Globus pallidus (tissue), 1 donor: ENCODE measurements around the gene TP53BP2.

ENCODE experiments used
- DNase-seq: peaks from one replicate; pipeline ENCODE4 v3.0.0-alpha.2; 2015; ENCODE audit warnings: low spot score

The TP53BP2 gene

DNA sequence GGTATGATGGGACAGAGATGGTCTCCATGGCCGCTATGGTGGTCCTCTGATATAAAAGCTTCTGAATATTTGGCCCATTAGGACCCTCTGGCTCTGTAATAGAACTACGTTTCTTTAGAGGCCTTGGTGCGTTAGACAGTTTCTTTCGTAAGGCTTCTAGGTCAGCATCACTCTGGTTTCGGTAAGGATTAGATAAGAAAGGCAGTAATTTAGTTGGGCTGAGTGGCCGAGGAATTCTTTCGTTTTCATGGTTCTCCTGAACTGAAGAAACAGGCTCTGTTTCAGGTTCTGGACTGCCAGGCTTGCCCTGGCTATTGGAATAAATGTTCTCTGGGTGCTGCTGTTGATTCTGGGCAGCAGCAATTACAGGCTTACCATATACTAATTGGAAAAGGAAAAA lies 49.5 kb downstream of the TP53BP2 start:
- no peak for DNase-seq

DNA sequence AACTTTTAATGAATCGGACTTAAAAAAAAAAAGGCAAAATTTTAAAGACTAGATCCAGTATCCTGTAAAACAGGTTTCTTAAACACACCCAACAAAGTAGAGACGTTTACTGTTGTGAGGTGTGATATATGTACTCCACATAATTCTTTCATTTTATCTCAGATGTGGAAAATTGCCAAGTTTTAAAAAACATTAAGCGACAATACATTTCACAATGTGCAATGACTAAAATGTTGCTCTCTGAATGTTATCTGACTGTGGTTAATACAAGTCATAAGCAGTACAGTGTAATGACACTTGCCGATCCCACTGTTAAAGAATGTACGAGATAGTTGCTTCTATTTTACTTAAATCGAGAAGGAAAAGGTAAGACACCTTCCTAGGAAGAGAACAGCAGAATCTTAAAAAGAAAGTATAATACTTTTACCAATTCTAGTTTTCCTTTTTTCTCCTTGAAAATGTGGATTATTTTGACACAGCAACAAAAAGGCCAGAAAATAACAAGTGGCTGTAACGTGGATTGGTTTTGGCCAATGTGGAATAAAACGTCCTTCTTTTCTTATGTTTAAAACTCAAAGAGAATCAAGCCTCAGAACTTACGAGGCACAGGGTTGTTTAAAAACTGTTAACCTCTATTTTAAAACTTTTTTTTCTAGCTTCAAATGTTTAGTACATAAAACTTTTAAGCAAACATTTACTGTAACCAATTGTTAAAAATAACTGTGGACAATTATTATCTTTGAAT lies 51.4 kb downstream of the TP53BP2 start:
- DNase-seq: no peak

DNA sequence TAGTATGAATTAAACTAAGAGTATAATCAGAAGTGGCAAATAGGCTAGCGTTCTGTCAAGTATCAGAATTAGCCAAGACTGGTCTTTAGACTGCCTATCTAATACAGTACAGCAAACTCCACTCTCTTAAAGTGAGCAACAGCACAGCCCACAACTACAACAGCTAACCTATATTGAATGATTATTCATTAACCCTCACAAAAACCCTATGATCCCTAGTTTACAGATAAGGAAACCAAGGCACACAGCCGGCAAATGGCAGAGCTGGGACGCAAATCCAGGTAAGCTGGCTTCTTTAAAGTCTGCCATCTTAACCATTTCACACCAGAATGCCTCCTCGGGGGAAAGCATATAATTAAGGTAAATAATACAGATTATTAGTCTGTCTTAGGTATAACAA lies 52.0 kb downstream of the TP53BP2 start:
- DNase-seq: no peak

DNA sequence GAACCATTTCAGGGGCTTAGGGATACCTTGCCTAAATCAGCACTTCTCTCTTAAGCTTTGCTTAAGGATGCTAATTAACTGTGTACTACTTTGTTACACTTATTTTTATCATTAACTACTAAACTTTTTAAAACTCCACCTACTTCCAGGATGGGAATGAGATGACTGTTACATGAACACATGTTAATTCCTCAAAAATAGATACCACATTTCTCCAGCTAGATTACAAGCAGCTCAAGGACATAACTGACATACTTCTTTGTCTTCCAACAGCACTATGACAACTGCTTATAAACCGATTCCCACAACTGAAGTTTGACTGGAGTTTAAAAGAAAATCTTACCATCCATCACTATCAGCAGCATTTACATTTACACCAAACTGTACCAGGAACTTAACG lies 53.7 kb downstream of the TP53BP2 start:
- DNase-seq: no peak

DNA sequence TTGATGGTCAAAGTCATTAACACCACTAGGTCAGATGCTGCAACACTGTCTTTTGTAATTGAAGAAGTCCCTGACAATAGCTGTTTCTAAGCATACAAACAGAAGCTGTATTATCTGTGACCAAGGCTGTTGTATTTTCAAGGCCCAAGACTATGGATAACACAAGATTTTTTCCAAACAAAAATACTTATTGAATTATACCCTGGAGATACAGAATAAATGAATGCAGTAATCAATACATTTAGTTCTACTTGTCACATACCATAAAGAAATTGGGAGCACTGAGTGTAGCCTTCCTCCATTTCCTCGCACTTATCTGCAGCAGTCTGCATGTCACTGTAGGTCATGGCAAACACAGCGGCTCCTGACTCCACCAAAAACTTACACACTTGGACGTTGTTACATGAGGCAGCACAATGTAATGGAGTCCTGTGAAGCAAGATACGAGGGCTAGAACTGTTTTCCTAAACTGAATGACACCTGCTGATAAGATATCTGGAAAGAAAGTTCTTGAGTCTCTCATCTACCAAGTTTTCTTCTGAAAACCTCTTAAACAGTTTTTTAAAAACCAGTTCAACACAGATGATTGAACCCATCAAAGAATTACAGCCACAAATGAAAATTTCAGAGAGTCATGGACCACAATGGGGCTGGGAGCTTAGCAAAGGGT lies 56.9 kb downstream of the TP53BP2 start:
- peak; percentile 85 for DNase-seq

DNA sequence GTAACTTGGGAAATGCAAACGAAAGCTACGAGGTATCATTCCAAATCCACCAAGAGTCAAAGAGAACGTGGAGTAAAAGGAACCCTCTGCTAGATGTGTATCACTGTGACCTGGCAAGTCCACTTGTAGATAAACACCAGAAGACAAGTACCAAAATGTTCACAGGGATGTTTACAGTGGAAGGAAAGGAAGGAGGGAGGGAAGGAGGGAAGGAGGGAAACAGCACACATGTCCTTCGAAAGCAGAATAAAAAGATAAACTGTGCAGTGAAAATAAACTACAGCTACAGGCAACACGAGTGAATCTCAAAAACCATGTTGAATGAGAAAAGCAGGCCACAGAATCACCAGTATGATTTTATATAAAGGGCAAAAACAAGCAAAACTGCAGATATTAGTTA lies 59.9 kb downstream of the TP53BP2 start:
- DNase-seq: no peak

DNA sequence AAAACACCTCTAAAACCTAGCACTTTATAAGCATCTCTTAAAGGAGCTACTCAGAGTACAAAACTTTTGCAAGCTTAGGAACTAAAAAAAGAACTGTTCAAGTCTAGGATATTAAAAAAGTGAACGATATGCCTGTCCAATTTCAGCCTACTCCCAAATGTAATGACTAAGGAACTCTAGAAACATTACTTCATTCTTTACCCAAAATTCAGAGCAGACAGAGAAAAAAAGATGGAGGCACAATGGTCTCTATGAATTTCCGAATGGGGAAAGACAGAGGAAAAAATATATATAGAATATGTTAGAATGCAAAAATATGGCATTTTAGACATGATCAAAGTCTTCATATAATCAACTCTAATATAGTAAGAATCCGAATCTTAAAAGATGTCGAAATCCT lies 61.2 kb downstream of the TP53BP2 start:
- no peak for DNase-seq

DNA sequence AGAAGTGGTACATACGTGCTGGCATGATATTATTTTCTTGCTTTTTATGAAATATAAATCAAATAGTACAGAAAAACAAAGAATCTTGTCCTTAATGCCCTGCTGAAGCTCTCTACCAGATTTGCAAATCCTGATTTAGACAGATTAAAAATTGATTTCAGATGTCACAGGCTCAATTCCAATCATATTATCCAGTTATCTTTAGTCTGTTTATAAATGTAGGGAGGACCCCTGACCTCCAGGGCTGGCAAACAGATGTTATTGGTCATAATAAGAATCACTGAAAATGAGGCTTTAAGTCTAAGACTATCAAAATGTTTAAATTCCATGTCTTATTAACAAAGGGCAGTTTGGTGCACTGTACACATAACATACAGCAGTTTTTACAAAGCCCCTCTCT lies 62.1 kb downstream of the TP53BP2 start:
- DNase-seq: no peak

DNA sequence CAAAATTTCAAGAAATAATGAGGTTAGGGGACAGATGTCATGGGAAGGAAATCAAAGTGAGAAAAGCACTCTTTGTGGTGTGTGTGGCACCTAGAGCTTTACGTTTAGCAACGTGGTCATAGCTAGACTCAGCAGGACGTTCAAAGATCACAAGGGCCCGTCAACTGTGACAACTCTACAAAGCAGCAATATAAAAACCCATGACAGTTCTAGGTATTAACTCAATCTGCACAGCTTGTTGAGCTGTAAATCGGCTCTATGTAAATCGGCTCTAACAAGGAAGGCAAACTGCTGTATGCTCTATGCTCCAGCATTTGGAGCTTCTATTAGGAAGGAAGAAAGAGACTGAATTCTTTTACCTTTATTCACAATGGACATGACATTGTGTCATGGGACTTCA lies 64.8 kb downstream of the TP53BP2 start:
- DNase-seq: no peak

DNA sequence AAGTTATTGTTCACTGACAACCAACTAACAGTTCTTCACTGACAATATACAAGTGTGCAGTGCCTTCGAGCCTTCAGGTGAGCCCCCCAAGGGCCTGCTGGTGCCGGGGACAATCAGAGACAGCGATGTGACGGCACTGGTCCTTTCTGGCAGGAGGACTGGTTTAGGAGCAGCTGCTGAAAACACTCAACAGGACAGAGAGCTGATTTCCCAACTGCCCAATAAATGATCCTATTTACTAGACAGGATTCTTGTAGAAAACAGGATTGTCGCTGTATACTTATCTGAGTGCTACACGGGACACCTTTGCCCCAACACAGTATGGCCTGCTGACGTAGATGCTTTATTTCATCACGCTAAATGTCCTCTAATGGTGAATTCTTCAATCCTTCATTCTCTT lies 65.4 kb downstream of the TP53BP2 start:
- DNase-seq: no peak

DNA sequence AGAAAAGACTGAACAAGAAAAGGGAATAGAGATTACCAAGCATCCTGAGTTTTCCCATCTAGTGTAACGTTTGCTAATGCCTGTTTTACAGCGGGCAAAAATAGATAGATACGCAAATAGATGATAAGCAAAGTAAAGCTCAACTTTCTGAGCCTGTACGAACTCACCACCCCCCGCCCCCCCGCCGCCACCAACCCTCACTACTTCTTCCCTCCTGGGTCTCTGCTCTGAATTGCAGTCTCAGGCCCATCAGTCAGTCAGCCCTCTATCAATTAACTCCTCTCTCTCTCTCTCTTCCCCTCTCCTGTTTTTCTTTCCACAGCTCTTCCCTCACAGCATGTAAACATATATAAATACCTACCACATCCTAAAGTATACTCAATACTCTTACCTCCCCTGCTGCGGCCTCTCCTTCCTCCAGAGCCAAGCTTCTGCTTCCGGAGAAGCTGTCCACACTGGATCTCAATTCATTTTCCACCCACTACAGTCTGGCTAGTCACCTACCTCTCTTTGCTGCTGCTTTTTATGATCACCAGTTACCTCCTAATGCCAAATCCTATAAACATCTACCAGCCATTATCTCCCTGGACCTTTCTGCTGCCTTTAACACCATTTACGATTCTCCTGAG lies 68.8 kb downstream of the TP53BP2 start:
- no peak for DNase-seq

DNA sequence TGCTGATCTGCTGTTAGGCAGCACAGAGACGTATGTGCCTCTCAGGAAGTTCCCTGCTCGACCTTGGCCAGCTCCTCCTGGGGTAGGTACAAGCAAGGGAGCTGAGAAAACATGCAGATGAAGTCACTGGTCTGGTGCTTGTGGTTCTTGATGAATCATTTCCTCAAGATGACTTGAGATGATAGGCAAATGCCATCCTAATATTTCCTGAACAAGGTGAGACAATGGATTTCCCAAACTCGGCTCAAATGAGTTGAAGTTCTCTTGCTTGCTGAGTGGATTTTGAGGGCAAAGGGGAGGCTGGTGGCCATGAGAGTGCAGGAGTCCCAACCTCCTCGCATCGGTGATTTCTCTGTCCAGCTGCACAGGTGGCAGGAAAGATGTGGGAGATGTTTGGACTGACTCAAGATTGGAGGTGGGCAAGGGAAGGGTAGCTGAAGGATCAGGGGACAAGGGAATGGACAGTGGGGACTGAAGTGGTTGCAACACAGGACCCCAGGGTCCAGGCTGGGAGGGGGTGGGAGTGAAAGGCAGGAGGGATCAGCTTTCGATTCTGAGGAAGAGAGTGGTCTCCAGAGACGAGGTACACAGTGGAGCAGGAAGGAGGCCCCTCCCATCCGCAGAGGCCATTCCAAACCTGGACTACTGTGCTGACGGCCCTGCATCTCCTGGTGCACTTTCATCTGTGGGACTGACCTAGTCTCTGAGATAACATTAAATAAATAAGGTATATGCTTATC lies 69.5 kb downstream of the TP53BP2 start:
- no peak for DNase-seq

DNA sequence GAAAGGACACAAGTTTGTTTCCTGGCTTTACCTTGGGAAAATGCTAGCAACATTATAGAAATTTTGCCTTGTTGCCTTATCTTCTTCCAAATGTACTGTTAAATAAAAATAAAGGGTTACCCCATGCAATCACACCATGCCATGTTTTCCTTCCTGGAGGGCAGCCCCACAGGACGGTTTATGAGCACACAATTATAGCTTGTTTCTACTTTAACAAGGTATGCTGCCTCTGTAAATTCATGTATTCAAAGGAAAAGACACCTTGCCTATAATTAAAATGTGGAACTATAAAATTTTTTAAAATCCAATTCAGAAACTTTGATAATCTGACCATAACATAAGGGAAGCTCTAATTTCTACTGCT lies 70.1 kb downstream of the TP53BP2 start:
- DNase-seq: no peak

DNA sequence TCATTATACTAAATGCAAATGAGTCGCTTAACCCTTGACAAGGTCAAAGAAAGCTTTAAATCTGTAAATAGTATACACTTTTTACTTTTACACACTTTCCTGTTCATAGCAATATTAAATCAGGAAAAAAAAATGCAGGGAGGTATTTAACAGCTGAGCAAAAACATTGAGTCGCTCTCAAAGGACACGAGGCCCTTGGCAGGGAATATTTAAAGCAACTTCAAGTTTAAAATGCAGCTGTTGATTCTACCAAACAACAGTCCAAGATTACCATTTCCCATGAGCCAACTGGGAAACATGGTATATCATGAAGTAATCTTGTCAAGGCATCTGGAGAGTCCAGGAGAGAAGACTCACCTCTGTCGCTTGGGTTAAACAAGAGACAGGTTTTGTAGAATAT lies 70.7 kb downstream of the TP53BP2 start:
- no peak for DNase-seq

DNA sequence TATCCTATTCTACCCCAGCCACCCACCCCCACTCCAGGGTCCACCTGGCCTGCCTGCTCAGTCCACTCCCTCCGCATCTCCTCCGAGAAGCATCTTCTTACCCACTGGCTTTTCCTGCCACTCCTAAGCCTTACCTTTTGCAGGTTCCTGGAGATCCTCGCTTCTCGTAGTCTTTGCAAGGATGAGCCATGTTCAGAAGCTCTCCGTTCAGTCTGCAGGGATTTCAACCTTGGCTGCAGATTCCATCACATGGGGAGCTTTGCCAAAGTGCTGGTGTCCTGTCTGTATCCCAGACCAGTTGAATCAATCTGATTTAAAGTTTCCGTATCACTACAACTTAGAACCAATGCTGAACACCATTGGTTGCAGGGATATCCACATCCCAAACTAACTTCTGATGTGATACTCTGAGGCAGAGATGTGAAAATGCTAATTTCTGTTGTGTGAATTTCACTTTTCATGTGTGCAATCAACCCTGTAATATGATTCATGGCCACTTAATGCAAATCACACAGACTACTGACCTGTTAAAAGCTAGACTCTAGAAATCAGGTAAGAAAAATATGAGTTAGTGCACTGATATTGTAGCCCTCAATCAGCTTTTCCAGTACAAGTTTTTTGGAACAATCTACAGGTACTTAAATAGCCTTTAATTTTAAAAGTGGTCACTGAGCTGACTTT lies 71.5 kb downstream of the TP53BP2 start:
- DNase-seq: no peak

DNA sequence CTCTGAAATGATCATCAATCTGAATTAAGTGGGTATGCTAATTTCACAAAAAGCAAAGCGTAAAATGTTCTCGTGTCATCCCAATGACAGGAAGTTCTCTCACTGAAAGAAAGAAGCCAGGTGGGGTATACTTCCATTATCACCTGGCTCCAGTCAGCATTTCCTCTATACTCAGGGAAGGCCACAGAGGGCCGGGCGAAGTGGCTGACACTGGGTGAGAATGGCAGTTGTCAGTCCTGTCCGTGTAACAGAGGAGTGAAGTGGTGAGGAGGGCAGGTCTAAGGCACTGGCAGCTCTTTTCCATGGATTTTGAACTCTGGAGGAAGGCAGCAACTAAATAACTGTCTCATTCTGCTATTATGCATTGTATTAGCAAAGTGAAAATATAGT lies 73.0 kb downstream of the TP53BP2 start:
- DNase-seq: no peak

DNA sequence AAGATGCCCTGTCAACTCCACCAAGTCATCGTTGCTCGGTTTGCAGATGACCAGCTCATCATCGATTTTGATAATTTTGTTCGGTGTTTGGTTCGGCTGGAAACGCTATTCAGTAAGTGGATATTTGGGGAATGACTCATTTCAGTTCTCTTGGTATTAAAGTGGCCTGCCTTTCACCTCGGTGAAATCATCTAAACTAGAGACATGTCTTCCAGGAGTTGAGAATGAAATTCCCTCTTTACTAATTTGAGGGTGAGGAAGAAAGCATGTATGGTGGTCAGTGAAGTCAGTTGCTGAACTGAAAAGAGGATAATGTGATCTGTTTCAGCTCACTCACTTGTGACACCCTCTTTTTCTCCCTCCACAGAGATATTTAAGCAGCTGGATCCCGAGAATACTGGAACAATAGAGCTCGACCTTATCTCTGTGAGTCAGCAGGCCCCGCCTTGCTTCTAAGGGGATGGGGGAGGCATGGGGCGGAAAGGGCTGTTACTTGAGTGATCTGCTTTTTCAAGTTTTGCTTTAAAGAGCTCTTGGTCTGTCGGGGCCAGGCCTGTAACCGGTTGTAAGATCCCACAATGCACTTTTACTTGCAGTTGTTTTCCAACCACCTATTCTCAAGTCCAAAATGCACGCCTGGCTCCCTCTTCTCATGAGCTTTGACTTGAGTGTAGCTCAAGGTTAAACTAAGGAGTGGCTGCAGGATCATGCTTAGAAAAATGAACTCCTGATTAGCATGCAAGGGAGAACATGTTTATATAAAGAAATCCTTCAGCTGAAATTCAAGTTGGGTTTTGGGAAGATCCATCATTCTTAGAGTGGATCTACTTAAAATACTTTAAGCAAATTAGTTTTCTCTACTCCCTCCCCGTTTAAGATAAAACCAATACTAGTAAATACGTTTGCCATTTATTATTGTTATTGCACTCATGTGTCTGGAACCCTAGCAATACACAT lies 73.7 kb downstream of the TP53BP2 start:
- DNase-seq: peak; percentile 70

DNA sequence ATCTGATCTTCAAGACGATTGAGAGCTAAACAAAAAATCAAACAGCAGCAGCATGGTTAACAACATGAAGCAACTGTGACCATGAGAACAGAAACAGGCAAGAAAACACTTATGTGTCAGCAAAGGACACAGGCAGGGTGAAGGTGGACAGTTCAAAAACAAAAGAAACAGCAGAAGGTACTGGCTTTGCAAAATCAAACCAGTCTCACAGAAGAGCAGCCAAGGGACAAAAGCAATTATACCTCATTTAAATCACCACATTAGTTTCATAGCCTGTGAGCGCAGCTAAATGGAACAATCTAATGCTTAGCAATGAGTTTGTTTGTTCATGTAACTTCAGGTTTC lies 74.3 kb downstream of the TP53BP2 start:
- DNase-seq: no peak

DNA sequence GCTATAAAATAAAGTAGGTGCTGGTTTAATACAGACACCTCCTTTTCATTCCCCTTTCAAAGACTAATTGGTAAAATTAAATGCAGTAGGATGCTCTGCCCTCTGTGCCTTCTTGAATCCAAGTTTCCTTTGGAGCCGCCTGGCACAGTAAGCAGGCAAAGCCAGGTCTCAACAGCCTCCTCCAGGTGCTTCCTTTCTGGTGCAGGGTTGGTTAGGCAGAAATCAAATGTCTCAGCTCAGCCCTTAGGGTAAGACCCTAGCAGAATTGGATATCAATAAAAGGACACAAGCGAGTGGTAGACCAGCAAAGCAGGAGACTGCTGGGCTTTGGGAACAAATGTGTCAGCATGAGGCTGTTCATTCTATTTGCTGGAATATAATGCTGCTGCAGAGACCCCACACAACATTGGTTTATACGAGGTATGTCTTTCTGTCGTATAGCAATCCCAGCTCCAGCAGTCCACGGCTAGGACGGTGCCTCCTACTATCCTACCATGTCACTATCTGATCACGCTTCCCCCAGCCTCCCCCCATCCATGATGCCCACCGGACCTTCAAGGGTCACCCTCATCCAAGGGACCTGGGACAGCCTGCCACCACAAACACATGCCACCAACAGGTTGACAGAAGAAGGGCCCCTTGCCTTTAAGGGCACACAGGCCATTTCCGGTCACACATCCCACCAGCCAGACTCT lies 75.0 kb downstream of the TP53BP2 start:
- no peak for DNase-seq

DNA sequence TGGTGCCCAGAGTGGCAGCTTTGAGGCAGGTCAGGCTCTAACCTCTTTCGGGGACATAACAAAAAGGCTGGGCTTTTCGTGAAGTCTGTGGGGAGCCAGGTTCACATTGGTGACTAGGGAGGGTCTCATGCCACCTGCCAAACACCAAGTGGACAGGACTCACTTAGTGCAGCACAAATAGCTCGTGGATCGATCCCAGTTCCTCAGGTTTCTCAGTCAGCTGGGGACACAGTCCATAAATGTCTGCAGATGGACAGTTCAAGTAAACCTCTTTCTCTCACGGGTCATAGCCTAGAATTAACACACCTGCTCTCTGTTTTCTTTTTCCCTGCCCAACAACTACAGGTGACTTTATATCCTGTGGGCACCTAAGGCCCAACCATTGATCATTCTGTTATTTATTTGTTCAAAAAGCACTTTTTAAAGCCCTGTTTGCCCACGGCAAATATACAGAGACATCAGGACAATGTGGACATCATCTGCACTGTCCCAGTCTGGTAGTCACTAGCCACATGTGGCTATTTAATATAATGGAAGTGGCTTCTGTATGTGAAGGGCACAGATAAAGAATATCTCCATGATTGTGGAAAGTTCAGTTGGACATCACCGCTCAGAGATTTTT lies 79.9 kb downstream of the TP53BP2 start:
- DNase-seq: no peak
